HG03139 (cell line): Measurements from ENCODE around the gene SIVA1.
A peak's percentile ranks its signal among the peaks of the same experiment; 100 is the strongest.

ENCODE experiments used
- ATAC-seq: cut with Tn5 transposase; IDR thresholded peaks from one replicate; pipeline ENCODE4 v1.9.1; 2021; ENCODE audit not compliant: unreplicated experiment

The SIVA1 gene

GRCh38 chr14:104795781-104796686, 43.1 kb downstream of the SIVA1 start:
- ATAC-seq = no peak

GRCh38 chr14:104796687-104797081, 43.7 kb downstream of the SIVA1 start:
- no peak for ATAC-seq

- ATAC-seq = no peak
These were observed 44.4 kb downstream of the SIVA1 start for GRCh38 chr14:104797115-104798044.

GRCh38 chr14:104798300-104799243, 45.6 kb downstream of the SIVA1 start:
- ATAC-seq = no peak

GRCh38 chr14:104799244-104800014, 46.5 kb downstream of the SIVA1 start:
- ATAC-seq = no peak

- peak; percentile 44 for ATAC-seq
These were observed 47.2 kb downstream of the SIVA1 start for GRCh38 chr14:104800015-104800770.

- ATAC-seq = peak; percentile 28
These were observed 48.0 kb downstream of the SIVA1 start, which contains the start of gene ZBTB42 for GRCh38 chr14:104800771-104801519. TSS of gene ZBTB42 (plus strand) at chr14:104801101. CDS start at chr14:104801198, 97 bp downstream.

GRCh38 chr14:104801520-104802393, 48.8 kb downstream of the SIVA1 start:
- ATAC-seq = no peak

GRCh38 chr14:104802394-104803184, 49.6 kb downstream of the SIVA1 start:
- no peak for ATAC-seq

- ATAC-seq = no peak
These were observed 50.4 kb downstream of the SIVA1 start for GRCh38 chr14:104803280-104803911.

GRCh38 chr14:104803912-104804410, 51.0 kb downstream of the SIVA1 start:
- ATAC-seq = no peak

GRCh38 chr14:104804481-104805325, 51.8 kb downstream of the SIVA1 start:
- no peak for ATAC-seq

- no peak for ATAC-seq
These were observed 52.4 kb downstream of the SIVA1 start for GRCh38 chr14:104805326-104805678.

GRCh38 chr14:104805941-104806624, 53.1 kb downstream of the SIVA1 start:
- ATAC-seq = no peak
